GM12878 (cell line): ENCODE measurements around the gene SUPT6H. TPM values are rescaled to one million over a fixed set of nuclear protein-coding genes. Genes with fewer than 3 reads are reported as not detected.
A peak's percentile ranks its signal among the peaks of the same experiment; 100 is the strongest.

ENCODE experiments used
- ATAC-seq: fragments of 200-7000 bp; cut with Tn5 transposase; 3 replicates; pipeline ENCODE4 v1.9.1; 2020; ENCODE audit warnings: mild to moderate bottlenecking, moderate library complexity
- BruUV-seq: library from RNA; stranded (reverse); fragments of 400-500 nt; replicated peaks from 2 replicates; lab custom pipeline; 2021; lab: Mats Ljungman, UMichigan
- CTCF ChIA-PET: fragments of 300-600 bp; sonication (Branson Sonifier 250); formaldehyde crosslinking; extraction: SDS; loops from one replicate; lab custom pipeline; 2021; ENCODE audit warnings: inconsistent platforms; lab: Yijun Ruan, JAX
- POLR2A ChIA-PET: fragments of 350-600 bp; formaldehyde crosslinking; extraction: SDS; loops from one replicate; lab custom pipeline; 2021; ENCODE audit warnings: inconsistent platforms; lab: Charles Lee
- RAD21 ChIA-PET: fragments of 300-600 bp; sonication (Branson Sonifier 250); formaldehyde crosslinking; loops from one replicate; lab custom pipeline; 2023; ENCODE audit warnings: antibody characterized with exemption; ENCODE audit not compliant: unreplicated experiment; lab: Charles Lee
- SMC1A ChIA-PET: fragments of 300-600 bp; sonication (Branson Sonifier 250); formaldehyde crosslinking; loops from one replicate; lab custom pipeline; 2023; ENCODE audit not compliant: unreplicated experiment, uncharacterized antibody; lab: Charles Lee
- DNase-seq: peaks from one replicate; pipeline ENCODE4 v3.0.0-alpha.2; 2011; ENCODE audit warnings: low read depth, low spot score
- FAIRE-seq: peaks from 3 replicates; lab custom pipeline; 2011; peaks lifted over from hg19 to GRCh38; lab: Jason Lieb, UNC
- H2AFZ ChIP-seq: 2 replicates; pipeline ENCODE4 v1.6.0; 2011; ENCODE audit warnings: low read depth, low read length, control low read depth; ENCODE audit not compliant: control insufficient read depth
- H3K27ac ChIP-seq: 2 replicates; pipeline ENCODE4 v1.5.1; 2011; ENCODE audit warnings: control low read depth; ENCODE audit not compliant: control insufficient read depth, insufficient read depth
- H3K27me3 ChIP-seq, 2 experiments: replicated peaks in 1 of 2; 2 replicates each; pipeline versions ENCODE4 v1.6.0 to v1.6.1; 2011; ENCODE audit warnings: low read length in 1 of 2; ENCODE audit not compliant: control insufficient read depth in 2 of 2, insufficient read depth in 2 of 2
- H3K36me3 ChIP-seq, 2 experiments: 2 replicates each; pipeline ENCODE4 v1.5.1; 2011; ENCODE audit warnings: low read length in 1 of 2; ENCODE audit not compliant: control insufficient read depth in 2 of 2, insufficient read depth in 2 of 2
- H3K4me1 ChIP-seq: 2 replicates; pipeline ENCODE4 v1.6.1; 2011; ENCODE audit warnings: mild to moderate bottlenecking, low read length, moderate library complexity, mixed read lengths; ENCODE audit not compliant: control insufficient read depth, insufficient read depth
- H3K4me2 ChIP-seq: 2 replicates; pipeline ENCODE4 v1.6.0; 2011; ENCODE audit warnings: control low read depth; ENCODE audit not compliant: control insufficient read depth, insufficient read depth
- H3K4me3 ChIP-seq: fragments of 200-600 bp; sonication (generic); 2 replicates; pipeline ENCODE4 v1.5.1; 2016
- H3K79me2 ChIP-seq: 2 replicates; pipeline ENCODE4 v1.6.0; 2011; ENCODE audit warnings: low read length; ENCODE audit not compliant: control insufficient read depth, insufficient read depth
- H3K9ac ChIP-seq: 2 replicates; pipeline ENCODE4 v1.8.0; 2011; ENCODE audit warnings: low read length, control low read depth, mixed read lengths; ENCODE audit not compliant: control insufficient read depth, insufficient read depth
- H3K9me3 ChIP-seq: replicated peaks from 3 replicates; pipeline ENCODE4 v1.5.1; 2011; ENCODE audit warnings: mild to moderate bottlenecking, low read length; ENCODE audit not compliant: control insufficient read depth, insufficient read depth
- H4K20me1 ChIP-seq: 2 replicates; pipeline ENCODE4 v1.6.0; 2011; ENCODE audit not compliant: control insufficient read depth, insufficient read depth
- ATF7 ChIP-seq: fragments of 450-650 bp; IDR thresholded peaks from 2 replicates; pipeline ENCODE4 v1.6.1; 2016; ENCODE audit warnings: low read depth, mild to moderate bottlenecking
- BHLHE40 ChIP-seq, 2 experiments: fragments of 450-650 bp in 1 of 2; IDR thresholded peaks; 2 replicates each; pipeline ENCODE4 v1.6.1; 2011 to 2017; ENCODE audit warnings: low read depth in 2 of 2, borderline replicate concordance in 1 of 2, improper control_type of control experiment in 1 of 2, low read length in 1 of 2, mild to moderate bottlenecking in 1 of 2
- ESRRA ChIP-seq: IDR thresholded peaks from 2 replicates; pipeline ENCODE4 v1.6.1; 2012; ENCODE audit warnings: mild to moderate bottlenecking, low read length, improper control_type of control experiment
- LARP7 ChIP-seq: fragments of 450-650 bp; IDR thresholded peaks from 2 replicates; pipeline ENCODE4 v1.6.1; 2017; ENCODE audit warnings: mild to moderate bottlenecking
- MEF2B ChIP-seq: fragments of 450-650 bp; IDR thresholded peaks from 2 replicates; pipeline ENCODE4 v1.6.1; 2018; ENCODE audit warnings: mild to moderate bottlenecking, moderate library complexity; ENCODE audit not compliant: partially characterized antibody, poor library complexity, severe bottlenecking
- MLLT1 ChIP-seq: fragments of 450-650 bp; IDR thresholded peaks from 2 replicates; pipeline ENCODE4 v1.6.1; 2016; ENCODE audit warnings: mild to moderate bottlenecking
- NBN ChIP-seq: fragments of 450-650 bp; IDR thresholded peaks from 2 replicates; pipeline ENCODE4 v1.6.1; 2016
- NR2C1 ChIP-seq: fragments of 450-650 bp; IDR thresholded peaks from 2 replicates; pipeline ENCODE4 v1.6.1; 2017; ENCODE audit warnings: antibody characterized with exemption, mild to moderate bottlenecking, moderate library complexity
- NR2F1 ChIP-seq: fragments of 450-650 bp; conservative IDR thresholded peaks from 2 replicates; pipeline ENCODE4 v1.6.1; 2017; ENCODE audit warnings: mild to moderate bottlenecking
- PAX8 ChIP-seq: fragments of 450-650 bp; IDR thresholded peaks from 2 replicates; pipeline ENCODE4 v1.6.1; 2017; ENCODE audit warnings: mild to moderate bottlenecking, moderate library complexity
- POLR2AphosphoS5 ChIP-seq: IDR thresholded peaks from 2 replicates; pipeline ENCODE4 v1.6.1; 2011; ENCODE audit warnings: mild to moderate bottlenecking, low read length, inconsistent platforms
- RFX5 ChIP-seq: IDR thresholded peaks from 2 replicates; pipeline ENCODE4 v1.6.1; 2011; ENCODE audit warnings: low read depth, low read length, improper control_type of control experiment
- TBL1XR1 ChIP-seq: IDR thresholded peaks from 2 replicates; pipeline ENCODE4 v1.6.1; 2012; ENCODE audit warnings: low read depth, low read length, improper control_type of control experiment
- ZNF207 ChIP-seq: fragments of 450-650 bp; IDR thresholded peaks from 2 replicates; pipeline ENCODE4 v1.6.1; 2014; ENCODE audit warnings: antibody characterized with exemption, mild to moderate bottlenecking, borderline replicate concordance
- ZNF24 ChIP-seq: fragments of 450-650 bp; IDR thresholded peaks from 2 replicates; pipeline ENCODE4 v1.6.1; 2017; ENCODE audit warnings: antibody characterized with exemption, mild to moderate bottlenecking
- ZNF687 ChIP-seq: fragments of 450-650 bp; IDR thresholded peaks from 2 replicates; pipeline ENCODE4 v1.6.1; 2017; ENCODE audit warnings: mild to moderate bottlenecking, moderate library complexity
- WGBS: methylation state at CpG from one replicate; pipeline ENCODE4 v1.1.6; 2016; ENCODE audit warnings: low lambda C conversion rate; ENCODE audit not compliant: insufficient replicate concordance, insufficient coverage; ENCODE audit errors: missing lambda C conversion rate; 5-methylcytosine and 5-hydroxymethylcytosine counted together
- in situ Hi-C: fragments of 300-500 bp; cut with MboI; formaldehyde crosslinking; loops from 9 replicates; pipeline ENCODE4 v1.14.3; 2018; ENCODE audit warnings: mixed read lengths
- intact Hi-C: fragments of 100-400 bp; cut with micrococcal nuclease; formaldehyde crosslinking; loops from one replicate; pipeline ENCODE4 v1.14.2; 2022; ENCODE audit not compliant: unreplicated experiment
- polyA plus RNA-seq, 11 experiments: library from polyadenylated mRNA; depleted of rRNA in 4 of 11; unstranded in 6 of 11; stranded (reverse) in 5 of 11; fragments of >200 nt; fragmentation: Nextera tagmentation in 4 of 11; fragmentation: Illumina TruSeq in 1 of 11; extraction: Ambion mirVana in 4 of 11; extraction: Trizol in 1 of 11; gene quantifications; 1 replicate in 1 of 11; 2 replicates in 10 of 11; pipeline versions ENCODE4 v1.2.1 to v1.2.3, GENCODE V29; 2011 to 2016; ENCODE audit warnings: inconsistent platforms in 2 of 11, missing spikeins in 2 of 11, low read depth in 1 of 11
- total RNA-seq, 4 experiments: library from RNA; depleted of rRNA in 3 of 4; stranded (reverse); fragments of >200 nt in 3 of 4; fragmentation: Illumina TruSeq in 1 of 4; extraction: Trizol in 1 of 4; gene quantifications; 2 replicates each; pipeline versions ENCODE4 v1.2.1 to v1.2.3, GENCODE V29; 2013 to 2021

SUPT6H gene
- total and polyA plus RNA-seq, 10 of the 15 experiments (the other 5 are each of a cell fraction or from before 2014, with no cell fraction given), result 1.7 to 58.8 (median 37.7) TPM

- H4K20me1 ChIP-seq, result peaks cover 16% of the 10 kb centered on the region
- ChIA-PET POLR2A (interaction anchor here (1.0 to 15.2 kb wide), 8 partner anchors 11 to 207 kb away, joined by 3 to 485 read pairs (median 4); partner anchors contain the start of genes FAM222B, NEK8, PHF12 and RPL23A), CTCF (interaction anchor here (0.7 to 10.0 kb wide), 6 partner anchors 17 to 1263 kb away, joined by 3 to 394 read pairs (median 18); partner anchors contain the start of genes NEK8, RPL23A and TLCD1), SMC1A (interaction anchor here (1.2 to 17.8 kb wide), 3 partner anchors 16 to 205 kb away, joined by 3 to 326 read pairs (median 4); partner anchors contain the start of genes NEK8, RPL23A and TLCD1), RAD21 (interaction anchor here (1.3 to 17.4 kb wide), 3 partner anchors 18 to 25 kb away, joined by 4 to 375 read pairs (median 8); partner anchors contain the start of genes NEK8, RPL23A and TLCD1)
- peak overlapping the region; percentile 92 for H3K4me3 ChIP-seq
- ATAC-seq (peak; percentile 1), FAIRE-seq (no peak), DNase-seq (no peak)
- H3K4me2 ChIP-seq, result peak overlapping the region; percentile 85
- no peak overlapping the region for H2AFZ ChIP-seq
- in situ Hi-C loops (loop anchor here (25.0 kb wide), 1 partner anchor 1282 kb away; the partner anchor contains the start of gene KSR1), intact Hi-C loops (no loop called here)
- H3K27me3 ChIP-seq, result no peaks in the 10 kb centered on the region
- peaks cover 77% of the 10 kb centered on the region for H3K79me2 ChIP-seq
- TSS peak; percentile 71 for BruUV-seq
- WGBS, result under 1% methylated on average over 41 of the region's 61 CpGs
- H3K36me3 ChIP-seq, result peaks cover 25 to 28% of the 10 kb centered on the region in 2 experiments
- H3K4me1 ChIP-seq, result peaks cover 68% of the 10 kb centered on the region
- peaks cover 2% of the 10 kb centered on the region; the same call in 2 of the 3 replicates for H3K9me3 ChIP-seq
- H3K27ac ChIP-seq, result peak overlapping the region; percentile 95
- peak overlapping the region; percentile 98 for H3K9ac ChIP-seq
- TF ChIP-seq BHLHE40 (IDR thresholded peaks at IDR 0.05; ENCODE audit: borderline replicate concordance in 1 of 2, low read depth in 2 of 2, low read length in 1 of 2) (peak in 1 of 2 experiments; percentile 93; a peak in 1 of 4 replicates), LARP7 (0 out of 2 replicates have a peak, but pooled peaks have one; percentile 11), RFX5 (no peak), NR2F1 (peak; percentile 89), POLR2AphosphoS5 (0 out of 2 replicates have a peak, but pooled peaks have one; percentile 80), ZNF24 (no peak), PAX8 (no peak), NBN (peak; percentile 76), MEF2B (peak; percentile 44), ZNF687 (0 out of 2 replicates have a peak, but pooled peaks have one; percentile 62), TBL1XR1 (peak; percentile 4; the same call in 1 of the 2 replicates), ESRRA (no peak), NR2C1 (0 out of 2 replicates have a peak, but pooled peaks have one; percentile 15), MLLT1 (peak; percentile 39; the same call in 1 of the 2 replicates), ATF7 (peak; percentile 78), ZNF207 (0 out of 2 replicates have a peak, but pooled peaks have one; percentile 21)
These were observed 82.3 kb downstream of the SUPT6H start for GRCh38 chr17:28744104-28744971.
